ENCODE results near the gene FANK1.

- TF ChIP-seq, protein P1, sequence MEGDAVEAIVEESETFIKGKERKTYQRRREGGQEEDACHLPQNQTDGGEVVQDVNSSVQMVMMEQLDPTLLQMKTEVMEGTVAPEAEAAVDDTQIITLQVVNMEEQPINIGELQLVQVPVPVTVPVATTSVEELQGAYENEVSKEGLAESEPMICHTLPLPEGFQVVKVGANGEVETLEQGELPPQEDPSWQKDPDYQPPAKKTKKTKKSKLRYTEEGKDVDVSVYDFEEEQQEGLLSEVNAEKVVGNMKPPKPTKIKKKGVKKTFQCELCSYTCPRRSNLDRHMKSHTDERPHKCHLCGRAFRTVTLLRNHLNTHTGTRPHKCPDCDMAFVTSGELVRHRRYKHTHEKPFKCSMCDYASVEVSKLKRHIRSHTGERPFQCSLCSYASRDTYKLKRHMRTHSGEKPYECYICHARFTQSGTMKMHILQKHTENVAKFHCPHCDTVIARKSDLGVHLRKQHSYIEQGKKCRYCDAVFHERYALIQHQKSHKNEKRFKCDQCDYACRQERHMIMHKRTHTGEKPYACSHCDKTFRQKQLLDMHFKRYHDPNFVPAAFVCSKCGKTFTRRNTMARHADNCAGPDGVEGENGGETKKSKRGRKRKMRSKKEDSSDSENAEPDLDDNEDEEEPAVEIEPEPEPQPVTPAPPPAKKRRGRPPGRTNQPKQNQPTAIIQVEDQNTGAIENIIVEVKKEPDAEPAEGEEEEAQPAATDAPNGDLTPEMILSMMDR (IDR thresholded peaks at IDR 0.05 in 4 of 5, conservative IDR thresholded peaks at IDR 0.05 in 1 of 5) = no peak
- no peak for TF ChIP-seq POLR2A (IDR thresholded peaks at IDR 0.05)
Measured at GRCh38 chr10:125983161-125983560, 86.8 kb downstream of the FANK1 start.
